DMS 273 treated with DMSO at 0.1 percent for 48 hours (cell line): ENCODE results near the gene TMEM184A.
A peak's percentile ranks its signal among the peaks of the same experiment; 100 is the strongest.

Experiments
- DNase-seq: peaks from one replicate; lab custom pipeline; 2025; lab: John Stamatoyannopoulos, UW

The TMEM184A gene

DNA sequence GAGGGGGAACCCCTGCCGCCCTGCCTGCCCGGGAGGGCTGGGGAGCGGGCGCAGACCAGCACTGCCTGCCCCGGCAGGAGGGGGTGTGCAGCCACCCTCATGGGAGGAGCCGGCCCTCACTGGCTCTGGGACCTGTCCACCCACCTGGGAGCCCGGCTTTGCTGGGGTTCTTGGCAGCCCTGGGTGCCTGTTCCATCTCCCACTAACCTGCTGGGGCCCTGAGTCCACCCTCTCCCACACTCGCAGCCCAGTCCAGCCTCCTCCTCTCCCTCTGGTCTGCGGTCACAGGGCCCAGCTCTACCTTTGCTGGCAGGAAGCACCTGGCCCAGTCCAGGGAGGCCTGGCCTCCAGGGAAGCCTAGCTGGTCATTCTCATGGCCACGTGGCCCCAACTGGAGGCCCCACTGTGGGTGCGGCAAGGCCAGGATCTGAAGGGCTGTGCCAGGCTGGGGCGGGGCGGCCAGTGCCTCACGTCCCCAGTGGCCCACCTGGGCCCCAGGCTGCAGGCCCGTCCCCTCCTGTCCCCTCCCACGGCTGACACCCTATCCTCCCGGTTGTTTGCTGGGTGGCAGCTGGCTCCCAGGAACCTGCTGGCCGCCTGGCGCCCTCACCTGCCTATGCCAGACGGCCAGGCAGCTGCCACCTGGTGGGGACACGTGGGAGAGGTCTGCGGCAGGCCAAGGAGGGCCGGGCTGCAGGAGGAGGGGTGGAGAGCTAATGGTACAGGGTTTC, at the start of gene TMEM184A:
Gene TMEM184A, minus strand, starts transcription at position 393 of the 731 bp plus-strand sequence. CDS start 721 bp downstream, outside the sequence.
- DNase-seq = peak; percentile 90

DNA sequence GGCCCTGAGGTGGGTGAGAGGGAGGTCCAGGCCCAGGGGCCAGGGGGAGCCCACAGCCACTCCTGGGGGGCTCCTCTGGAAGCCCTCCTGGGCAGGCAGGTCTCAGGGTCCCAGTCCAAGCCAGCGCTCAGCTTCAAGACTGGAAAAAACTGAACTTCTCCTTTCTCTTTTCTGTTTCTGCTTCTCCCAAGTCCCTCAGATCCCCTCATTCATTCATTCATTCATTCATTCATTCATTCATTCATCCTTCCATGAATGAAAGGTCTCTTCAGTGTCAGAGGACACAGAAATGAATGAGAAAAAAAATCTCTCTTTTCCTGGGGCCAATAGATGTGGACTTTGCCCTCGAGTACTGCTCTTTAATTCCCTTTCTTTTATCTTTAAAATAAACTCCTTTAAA, 48.4 kb upstream of the TMEM184A start:
- DNase-seq = no peak

DNA sequence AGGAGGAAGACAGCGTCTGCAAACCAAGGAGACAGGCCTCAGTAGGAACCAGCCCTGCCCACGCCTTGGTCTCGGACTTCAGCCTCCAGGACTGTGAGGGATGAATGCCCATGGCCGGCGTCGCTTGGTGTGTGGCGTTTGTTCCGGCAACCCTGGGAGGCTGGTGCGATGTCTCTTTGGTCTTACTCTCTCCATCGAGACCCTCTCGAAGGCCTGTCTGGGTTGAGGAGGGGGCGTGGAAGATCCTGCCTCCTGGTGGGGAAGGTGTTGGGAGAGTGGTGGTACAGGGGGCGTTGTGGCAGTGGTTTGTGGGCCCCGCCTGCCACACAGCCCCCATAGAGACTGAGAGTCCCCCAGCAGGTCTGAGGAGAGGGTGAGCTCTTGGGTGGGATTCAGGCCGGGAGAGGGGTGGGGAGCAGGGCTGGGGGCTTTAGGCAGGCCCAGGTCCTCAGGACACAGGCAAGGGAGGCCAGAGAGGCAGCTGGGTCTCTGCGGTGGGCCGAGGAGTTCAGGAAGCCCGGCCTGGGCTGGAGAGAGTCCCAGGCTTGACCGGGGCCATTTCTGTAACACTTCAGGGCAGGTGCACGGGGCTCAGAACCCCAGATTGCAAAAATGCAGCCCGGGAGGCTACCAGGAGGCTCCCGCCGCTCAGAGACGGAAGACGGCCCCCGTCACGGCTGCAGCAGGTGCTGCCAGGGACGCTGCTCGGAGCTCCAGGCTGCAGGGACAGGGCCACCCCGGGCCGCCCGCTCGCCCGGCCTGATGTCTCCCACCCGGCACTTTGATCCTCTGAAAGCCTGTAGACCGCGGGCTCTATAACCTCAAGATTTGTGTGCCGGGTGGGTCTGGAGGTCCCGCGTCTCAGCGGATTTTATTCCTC, 47.6 kb upstream of the TMEM184A start:
- DNase-seq = no peak

DNA sequence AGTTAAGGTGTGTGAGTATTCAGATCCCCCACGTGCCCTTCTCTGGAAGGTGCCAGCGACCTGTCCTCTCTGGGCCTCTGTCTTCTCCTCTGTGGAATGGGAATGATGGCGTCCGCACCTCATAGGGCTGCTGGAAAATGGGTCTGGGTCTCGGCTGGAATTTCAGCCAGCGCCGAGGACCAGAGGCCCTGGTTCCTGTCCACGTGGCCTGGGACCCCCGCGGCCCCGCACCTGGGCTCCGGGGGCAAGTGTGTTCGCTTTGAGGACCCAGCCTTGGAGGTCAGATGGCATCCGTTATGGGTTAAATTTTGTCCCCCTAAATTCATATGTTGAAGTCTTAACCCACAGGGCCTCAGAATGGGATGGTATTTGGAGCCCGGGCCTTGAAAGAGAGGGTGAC, 46.4 kb upstream of the TMEM184A start:
- DNase-seq = no peak

DNA sequence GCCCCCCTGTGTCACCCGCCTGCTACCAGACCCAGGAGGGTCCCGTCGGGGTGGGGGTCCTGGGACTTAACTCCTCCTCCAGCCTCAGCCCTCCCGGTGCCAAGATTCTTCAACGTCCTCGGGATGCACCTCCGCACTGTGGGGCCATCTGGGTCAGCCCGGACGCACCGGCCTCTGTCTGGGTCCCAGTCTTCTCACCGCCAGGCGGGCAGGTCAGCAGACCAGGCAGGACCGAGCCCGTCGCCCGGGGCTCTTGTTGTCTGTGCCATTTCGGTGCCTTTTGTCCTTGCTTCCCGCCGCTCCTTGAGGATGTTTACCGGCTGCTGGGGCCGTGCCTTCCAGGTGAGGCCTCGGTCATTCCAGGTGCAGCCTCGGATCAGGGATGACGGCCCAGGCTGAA, 46.0 kb upstream of the TMEM184A start:
- DNase-seq = no peak

DNA sequence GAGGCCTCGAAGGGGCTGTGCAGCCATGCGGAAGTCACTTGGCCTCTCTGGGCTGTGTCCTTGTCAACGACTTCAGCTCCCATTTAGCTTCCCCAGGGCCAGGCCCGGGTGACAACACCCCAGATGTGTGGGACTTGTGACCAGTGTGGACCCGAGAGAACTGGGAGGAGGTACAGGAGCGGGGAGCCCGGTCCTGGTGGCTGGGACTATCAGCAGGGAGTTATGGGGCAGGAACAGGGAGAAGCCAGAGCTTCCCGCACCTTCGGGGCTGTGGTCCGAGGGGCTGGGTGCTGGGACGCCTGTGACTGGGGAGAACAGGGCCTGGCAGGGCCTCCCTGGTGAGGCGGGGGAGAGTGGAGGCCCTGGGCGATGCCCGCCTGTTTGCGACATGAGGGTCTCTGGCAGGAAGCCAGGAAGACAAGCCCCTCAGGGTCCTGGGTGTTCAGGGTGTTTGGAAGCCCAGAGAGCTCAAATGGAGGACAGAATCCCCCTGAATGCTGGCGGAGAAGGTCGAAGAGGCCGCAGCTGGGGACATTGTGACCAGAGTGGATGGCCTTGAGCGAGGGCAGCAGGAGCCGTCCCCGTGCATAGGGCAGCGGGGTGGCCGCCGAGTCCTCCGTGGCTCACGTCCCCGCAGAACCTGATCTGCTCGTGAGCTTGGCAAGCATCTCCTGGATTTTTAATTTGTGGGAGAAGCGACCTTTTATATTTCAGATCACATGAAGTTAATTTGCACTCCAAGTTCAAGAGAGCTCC, 43.8 kb upstream of the TMEM184A start:
- no peak for DNase-seq

DNA sequence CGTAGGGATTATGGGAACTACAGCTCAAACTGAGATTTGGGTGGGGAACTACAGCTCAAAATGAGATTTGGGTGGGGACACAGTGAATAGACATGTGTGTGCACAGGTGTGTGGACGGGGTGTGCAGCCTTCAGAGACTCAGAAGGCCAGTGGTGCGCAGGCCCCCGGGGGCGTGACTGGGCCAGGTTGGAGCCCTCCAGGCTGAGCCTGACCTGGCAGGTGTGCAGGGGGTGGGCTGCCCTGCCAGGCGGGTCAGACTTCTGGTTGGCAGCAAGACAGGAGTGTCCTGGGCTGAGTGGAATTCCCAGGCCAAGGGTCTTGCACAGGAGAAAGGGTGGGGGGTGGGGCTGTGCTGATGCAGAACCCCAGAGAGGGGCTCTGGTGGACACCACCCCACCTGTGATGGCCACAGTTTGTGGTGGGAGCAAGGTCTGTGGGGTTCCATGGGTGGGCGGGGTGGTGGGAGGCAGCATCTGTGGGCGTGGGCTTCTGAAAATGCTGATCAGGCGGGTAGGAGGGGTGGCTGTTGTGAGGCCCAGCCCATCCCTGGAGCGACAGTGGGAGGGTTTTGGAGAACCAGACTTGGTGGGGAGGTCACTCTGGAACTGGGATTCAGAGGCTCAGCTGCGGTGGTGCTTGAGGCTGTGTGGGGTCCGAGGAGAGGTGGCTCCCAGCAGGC, 43.1 kb upstream of the TMEM184A start:
- DNase-seq = no peak

DNA sequence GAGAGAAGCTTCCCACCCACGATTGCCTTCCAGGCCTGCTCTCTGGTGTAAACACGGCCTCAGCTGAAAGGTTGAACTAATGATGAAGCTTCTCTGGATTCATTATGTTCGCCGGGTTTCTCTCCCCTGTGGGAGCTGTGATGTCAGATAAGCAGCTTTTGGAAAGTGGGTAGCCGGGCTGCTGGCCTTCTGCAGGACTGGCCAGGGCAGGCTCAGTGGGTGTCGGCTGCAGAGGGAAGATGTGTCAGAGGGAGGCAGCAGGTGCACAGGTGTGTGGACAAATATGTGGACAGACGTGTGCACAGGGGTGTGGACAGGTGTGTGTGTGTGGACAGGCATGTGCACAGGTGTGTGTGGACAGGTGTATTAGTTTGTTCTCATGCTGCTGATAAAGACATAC, 42.3 kb upstream of the TMEM184A start:
- no peak for DNase-seq

DNA sequence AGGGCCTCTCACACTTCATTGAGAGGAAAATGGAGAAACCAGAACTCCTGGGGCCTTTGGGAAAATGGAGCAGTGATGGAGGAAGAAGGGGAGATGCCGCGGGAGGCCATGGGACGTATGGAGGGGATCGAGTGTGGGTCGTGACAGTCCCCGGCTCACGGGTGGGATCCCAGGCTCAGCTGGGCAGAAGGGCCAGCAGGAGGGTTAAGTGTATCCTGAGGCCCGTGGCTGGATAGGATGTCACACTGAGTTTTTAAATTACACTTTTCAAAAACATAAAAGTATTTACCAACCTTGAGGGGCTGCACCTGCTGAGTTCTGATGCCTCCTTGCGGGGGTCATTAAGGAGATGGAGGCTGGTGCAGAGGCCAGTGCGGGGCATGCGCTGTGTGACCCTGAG, 41.8 kb upstream of the TMEM184A start:
- no peak for DNase-seq

DNA sequence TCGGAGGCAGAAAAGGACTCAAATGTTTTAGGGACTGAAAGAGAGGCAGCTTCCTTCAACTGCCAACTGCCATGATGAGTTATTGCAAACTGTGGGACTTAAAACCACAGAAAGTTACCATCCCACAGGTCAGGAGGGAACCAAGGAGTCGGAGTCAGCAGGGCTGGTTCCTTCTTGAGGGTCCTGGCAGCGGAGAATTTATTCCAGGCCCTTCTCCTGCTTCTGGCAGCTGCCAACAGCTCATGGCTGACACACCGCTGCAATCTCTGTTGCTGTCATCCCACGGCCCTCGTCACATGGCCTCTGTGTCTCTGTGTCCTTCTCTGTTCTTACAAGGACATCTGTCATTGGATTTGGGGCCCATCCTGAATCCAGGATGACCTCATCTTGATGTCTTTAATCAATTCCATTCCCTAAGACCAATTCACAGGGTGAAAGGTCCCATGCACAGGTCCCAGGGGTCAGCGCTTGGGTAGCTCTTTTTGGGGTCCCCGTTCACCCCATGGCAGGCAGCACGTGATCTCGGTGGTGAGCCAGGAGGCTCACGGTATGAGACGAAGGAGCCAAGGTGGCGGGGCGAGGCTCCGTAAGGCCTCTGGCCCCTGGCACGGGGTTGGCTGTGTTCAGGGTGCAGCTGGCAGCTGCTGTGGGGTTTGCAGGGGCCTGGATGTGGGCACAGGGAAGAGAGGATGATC, 41.2 kb upstream of the TMEM184A start:
- DNase-seq = no peak

DNA sequence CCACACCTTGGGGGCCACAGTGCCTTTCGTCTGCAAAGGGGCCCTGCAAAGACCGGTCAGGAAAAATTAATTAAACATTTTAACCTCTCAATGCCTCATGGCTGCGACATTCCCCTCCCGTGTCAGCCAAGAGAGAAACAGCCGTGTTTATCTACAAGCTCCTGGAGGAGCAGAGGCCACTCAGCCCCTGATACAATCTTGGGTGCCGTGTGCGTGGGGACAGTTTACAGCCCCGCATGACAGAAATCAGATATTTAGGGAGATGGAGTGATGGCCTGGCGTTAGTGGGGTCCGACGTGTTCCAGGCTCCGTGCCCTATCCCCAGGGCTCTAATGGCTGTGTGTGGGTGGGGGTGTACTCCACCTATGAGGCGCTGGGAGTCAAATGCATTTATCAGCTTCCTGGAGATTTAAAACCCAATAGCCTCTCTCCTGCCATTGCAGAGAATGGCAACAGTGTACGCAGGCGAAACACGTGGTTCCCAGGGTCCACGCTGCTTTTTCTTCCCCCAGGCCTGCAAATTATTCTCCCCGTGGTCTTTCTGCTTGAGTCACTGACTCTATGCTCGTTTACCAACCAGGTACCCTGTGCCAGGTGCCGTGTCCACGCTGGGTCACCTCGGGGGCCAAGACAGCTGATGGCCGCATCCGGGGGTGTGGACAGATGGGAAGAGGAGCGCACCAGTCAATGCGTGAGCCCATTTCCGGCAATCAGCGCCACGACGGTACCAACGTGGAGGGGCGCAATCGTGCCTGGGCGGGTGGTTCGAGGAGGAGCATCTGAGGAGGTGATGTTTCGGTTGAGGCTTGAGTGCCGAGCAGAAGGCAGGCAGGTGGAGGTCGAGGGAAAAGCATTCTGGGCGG, 40.4 kb upstream of the TMEM184A start:
- no peak for DNase-seq

DNA sequence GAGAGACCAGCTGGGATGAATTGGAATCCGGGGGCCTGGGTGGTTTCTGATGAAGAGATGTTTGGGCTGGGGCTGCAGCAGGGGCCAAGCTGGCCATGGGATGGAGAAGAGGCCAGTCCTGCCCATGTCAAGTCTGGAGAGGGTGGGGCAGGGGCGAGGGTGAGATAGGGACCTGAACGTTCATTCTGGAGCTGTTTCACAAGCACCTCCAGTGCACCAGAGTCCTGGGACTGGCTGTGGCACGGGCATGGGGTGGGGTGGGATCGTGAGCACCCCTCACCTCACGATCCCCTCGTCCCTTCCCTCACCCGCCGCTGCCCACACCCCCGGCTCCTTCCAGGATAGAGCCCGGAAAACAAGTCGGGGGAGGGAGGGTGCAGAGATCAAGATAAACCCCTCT, 39.6 kb upstream of the TMEM184A start:
- DNase-seq = no peak

DNA sequence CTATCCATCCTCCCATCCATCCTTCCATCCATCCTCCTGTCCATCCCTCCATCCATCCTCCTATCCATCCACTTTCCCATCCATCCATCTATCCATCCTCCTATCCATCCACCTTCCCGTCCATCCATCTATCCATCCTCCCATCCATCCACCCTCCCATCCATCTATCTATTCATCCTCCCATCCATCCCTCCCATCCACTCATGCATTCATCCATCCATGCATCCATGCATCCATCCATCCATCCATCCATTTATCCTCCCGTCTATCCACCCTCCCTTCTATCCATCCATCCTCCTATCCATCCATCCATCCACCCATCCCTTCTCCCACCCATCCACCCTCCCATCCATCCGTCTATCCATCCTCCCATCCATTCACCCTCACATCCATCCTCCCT, 39.0 kb upstream of the TMEM184A start:
- DNase-seq = no peak

DNA sequence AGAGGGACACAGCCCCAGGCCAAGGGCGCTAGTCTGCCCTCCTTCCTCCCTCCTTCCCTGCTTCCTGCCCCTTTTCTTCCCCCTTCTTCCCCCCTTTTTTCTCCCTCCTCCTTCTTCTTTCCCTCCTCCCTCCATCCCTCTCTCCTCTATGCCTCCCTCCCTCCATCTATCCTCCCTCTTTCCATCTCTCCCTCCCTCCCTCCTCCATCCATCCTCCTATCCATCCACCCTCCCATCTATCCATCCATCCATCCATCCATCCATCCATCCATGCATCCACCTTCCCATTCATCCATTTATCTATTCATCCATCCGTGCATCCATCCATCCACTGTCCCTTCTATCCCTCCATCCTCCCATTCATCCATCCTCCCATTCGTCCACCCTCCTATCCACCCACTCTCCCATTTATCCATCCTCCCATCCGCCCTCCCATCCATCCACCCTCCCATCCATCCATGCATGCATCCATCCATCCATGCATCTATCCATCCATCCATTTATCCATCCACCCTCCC, 38.0 kb upstream of the TMEM184A start:
- no peak for DNase-seq

DNA sequence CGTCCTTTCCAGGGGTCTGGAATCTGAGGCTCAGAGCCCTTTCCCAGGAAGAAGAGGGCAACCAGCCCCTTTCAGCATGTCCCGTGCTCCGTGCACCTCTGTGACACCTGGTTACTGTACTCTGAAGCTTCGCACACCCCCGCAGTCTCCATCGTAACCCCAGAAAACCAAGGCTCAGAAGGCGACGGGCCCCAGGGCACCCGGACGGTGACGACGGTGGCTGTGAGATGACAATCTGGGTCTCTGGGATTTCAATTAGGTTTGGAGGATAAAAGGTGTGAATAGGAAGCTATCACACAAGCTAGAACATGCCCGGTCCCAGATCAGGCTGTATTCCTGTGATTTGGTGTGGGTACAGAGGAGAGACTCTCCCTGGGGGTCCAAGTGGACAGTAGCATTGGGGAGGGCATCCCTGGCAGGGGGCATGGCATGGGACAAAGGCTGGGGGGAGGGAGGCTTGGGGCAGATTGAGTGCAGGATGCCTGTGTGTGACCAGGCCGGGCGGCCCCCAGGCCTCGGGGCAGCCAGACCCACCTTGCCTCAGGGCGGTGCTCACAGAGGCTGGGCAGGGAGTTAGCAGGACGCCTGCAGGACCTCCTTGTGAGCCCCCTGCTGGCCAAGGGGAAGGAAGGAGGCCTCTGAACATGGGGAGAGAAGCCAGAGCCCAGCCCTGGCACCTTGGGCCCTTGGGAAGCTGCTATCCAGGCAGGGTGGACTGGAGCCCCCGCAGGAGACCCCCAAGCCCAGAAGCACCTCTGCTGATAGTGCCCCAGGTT, 37.3 kb upstream of the TMEM184A start:
- DNase-seq = no peak

DNA sequence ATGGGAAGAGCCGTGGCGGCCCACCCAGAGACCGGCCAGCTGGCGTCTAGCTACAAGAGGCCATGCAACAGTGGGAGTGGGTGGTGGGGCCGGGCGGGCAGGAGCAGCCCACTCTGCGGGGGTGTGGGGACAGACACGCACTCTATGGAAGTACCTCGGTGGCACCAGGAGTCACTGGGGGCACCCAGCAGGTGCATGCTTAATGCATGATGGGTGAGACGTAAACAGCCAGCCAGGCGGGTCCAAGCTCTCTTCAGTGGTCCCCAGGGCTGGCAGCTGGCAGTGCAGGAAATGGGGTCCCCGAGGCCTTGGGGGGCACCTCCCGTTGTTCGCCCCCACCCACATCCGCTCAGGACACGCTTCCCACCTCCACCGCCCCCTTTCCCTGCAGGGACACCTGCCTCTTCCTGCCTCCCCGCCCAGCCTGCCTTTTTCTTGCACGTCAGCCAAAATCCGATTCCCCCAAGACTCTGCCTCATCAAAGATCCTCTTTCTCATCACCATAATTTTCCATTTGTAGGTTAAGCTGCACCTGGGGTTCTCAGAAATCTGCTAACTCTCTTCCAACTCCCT, 36.4 kb upstream of the TMEM184A start:
- DNase-seq = no peak

DNA sequence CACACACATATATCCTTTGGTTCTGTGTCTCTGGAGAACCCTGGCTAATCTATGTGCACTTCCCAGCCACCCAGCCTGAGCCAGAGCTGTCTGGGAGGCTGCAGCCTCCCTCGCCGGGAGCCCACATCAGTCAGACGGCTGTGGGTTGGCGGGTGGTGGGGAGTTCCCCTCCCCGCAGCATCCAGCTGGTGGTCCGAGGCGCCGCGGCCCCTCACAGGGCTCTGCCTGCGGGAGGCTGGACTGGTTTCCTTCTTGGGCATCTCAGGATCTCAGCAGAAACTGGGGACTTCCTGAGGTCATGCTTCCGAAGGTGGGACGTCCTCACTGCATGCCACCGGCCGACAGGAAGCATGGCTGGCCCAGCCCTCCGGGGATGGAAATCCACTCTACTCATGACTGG, 35.9 kb upstream of the TMEM184A start:
- no peak for DNase-seq

DNA sequence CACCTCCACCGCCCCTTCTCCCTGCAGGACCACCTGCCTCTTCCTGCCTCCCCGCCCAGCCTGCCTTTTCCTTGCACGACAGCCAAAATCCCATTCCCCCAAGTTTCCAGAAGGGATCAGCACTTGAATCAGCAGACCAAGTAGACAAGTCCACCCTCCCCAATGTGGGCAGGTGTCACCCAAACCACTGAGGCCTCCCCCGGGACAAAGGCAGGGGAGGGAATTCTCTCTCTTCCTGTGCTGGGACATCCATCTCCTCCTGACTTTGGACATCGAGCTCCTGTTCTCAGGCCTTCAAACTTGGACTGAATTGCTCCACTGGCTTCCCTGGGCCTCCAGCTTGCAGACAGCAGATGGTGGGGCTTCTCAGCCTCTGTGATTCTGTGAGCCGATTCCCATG, 35.4 kb upstream of the TMEM184A start:
- DNase-seq = no peak

DNA sequence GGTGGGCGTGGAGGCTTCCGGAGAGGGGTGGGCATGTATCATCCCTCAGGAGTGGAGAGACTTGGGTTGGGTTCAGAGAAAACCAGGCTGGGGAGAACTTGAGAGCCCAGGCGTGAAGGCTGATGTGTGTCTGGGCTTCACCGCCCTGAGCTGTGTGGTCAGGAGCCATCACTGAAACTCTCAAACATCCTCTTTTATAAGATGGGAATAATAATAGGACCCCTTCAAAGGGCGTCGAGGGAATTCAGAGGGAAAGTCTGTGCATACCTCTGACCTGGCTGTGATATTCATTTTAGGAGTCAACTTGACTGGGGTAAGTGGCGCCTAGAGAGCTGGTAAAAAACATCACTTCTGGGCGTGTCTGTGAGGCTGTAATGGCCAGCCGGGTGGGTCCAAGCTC, 34.9 kb upstream of the TMEM184A start:
- DNase-seq = no peak
